SK-N-MC (cell line): ENCODE data around the gene AKT1.

Experiments
- EZH2 ChIP-seq: fragments of 200-600 bp; sonication (generic); IDR thresholded peaks from one replicate; pipeline ENCODE4 v1.6.1; 2017; ENCODE audit warnings: antibody characterized with exemption
- POLR2AphosphoS5 ChIP-seq: IDR thresholded peaks from 2 replicates; pipeline ENCODE4 v1.6.1; 2012; ENCODE audit warnings: mild to moderate bottlenecking, low read depth, low read length, borderline replicate concordance

DNA sequence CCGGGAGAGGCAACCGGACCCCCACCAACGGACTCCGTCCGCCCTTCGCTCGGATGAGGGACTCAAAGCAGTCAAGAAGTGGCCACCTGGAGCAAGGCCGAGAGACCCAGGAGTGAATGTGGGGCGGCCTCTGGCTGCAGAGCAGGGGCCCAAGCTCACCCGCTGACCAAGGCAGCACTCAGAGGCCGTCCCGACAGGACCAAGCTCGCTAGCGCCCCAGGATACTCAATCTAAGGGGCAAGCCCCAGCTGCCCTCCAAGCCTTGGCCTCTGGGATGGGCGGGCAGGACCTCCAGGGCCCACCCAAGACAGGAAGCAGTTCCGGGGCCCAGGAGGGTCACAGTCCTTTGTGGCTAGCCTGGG is 936 bp downstream of the AKT1 start:
- TF ChIP-seq EZH2 (no peak), POLR2AphosphoS5 (no peak)
